HG03060 (cell line): ENCODE results near the gene SORCS3.

Experiments used
- ATAC-seq: cut with Tn5 transposase; IDR thresholded peaks from one replicate; pipeline ENCODE4 v1.9.1; 2021; ENCODE audit warnings: low read depth, moderate number of reproducible peaks; ENCODE audit not compliant: unreplicated experiment

Gene SORCS3

GRCh38 chr10:104904753-104905323, 263.7 kb downstream of the SORCS3 start:
- no peak for ATAC-seq

GRCh38 chr10:104906112-104906511, 265.0 kb downstream of the SORCS3 start:
- ATAC-seq: no peak

- no peak for ATAC-seq
These were observed 266.4 kb downstream of the SORCS3 start for GRCh38 chr10:104907521-104907920.

- no peak for ATAC-seq
These were observed 267.5 kb downstream of the SORCS3 start for GRCh38 chr10:104908581-104908980.

- no peak for ATAC-seq
These were observed 269.6 kb downstream of the SORCS3 start for GRCh38 chr10:104910712-104911111.

GRCh38 chr10:104913390-104913789, 272.3 kb downstream of the SORCS3 start:
- ATAC-seq: no peak

GRCh38 chr10:104920476-104920875, 279.4 kb downstream of the SORCS3 start:
- ATAC-seq: no peak

GRCh38 chr10:104921763-104922162, 280.7 kb downstream of the SORCS3 start:
- no peak for ATAC-seq

- ATAC-seq: peak; percentile 75
These were observed 281.7 kb downstream of the SORCS3 start for GRCh38 chr10:104922810-104923209.

GRCh38 chr10:104923501-104923900, 282.4 kb downstream of the SORCS3 start:
- no peak for ATAC-seq

- ATAC-seq: no peak
These were observed 283.2 kb downstream of the SORCS3 start for GRCh38 chr10:104924101-104924795.

- ATAC-seq: no peak
These were observed 284.3 kb downstream of the SORCS3 start for GRCh38 chr10:104925232-104925851.

GRCh38 chr10:104928734-104929133, 287.6 kb downstream of the SORCS3 start:
- ATAC-seq: no peak

GRCh38 chr10:104931612-104932134, 290.6 kb downstream of the SORCS3 start:
- no peak for ATAC-seq

GRCh38 chr10:104935656-104936055, 294.6 kb downstream of the SORCS3 start:
- no peak for ATAC-seq

GRCh38 chr10:104937567-104937966, 296.5 kb downstream of the SORCS3 start:
- no peak for ATAC-seq

- ATAC-seq: no peak
These were observed 296.9 kb downstream of the SORCS3 start for GRCh38 chr10:104938031-104938430.

- no peak for ATAC-seq
These were observed 300.6 kb downstream of the SORCS3 start for GRCh38 chr10:104941662-104942061.

GRCh38 chr10:104947314-104947713, 306.2 kb downstream of the SORCS3 start:
- no peak for ATAC-seq

- ATAC-seq: no peak
These were observed 316.2 kb downstream of the SORCS3 start for GRCh38 chr10:104957178-104957841.
